GM18499 (cell line): ENCODE measurements around the gene OR1J4.

Source experiments
- ATAC-seq: cut with Tn5 transposase; IDR thresholded peaks from one replicate; pipeline ENCODE4 v1.9.1; 2021; ENCODE audit warnings: moderate number of reproducible peaks; ENCODE audit not compliant: insufficient read depth, unreplicated experiment

Gene OR1J4

DNA sequence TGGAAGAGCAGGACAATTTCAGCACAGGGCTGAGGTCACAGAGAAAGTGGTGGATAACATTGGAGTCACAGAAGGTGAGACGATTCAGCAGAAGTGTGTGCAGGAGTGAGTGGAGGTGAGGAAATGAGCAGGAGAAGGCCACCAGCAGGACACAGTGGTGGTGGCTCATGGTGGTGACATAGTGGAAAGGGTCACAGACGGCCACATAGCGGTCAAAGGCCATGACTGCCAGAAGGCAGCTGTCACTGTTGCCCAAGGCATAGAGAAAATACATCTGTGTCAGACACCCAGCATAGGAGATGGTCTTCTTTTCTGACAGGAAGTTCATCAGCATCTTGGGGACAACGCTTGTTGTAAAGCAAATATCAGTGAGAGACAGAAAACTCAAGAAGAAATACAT lies 49.0 kb downstream of the OR1J4 start:
- ATAC-seq: no peak
